ENCODE data around the gene ZNF768. TPM values are rescaled to one million over a fixed set of nuclear protein-coding genes. Genes with fewer than 3 reads are reported as not detected.

Gene ZNF768
- total and polyA plus RNA-seq, 2 of the 13 experiments (the other 11 are each of a cell fraction or from before 2014, with no cell fraction given), result 26.7 to 34.4 TPM

- peaks cover 27% of the 10 kb centered on the region for H3K4me1 ChIP-seq (ENCODE audit: insufficient read depth, low read length)
- H3K79me2 ChIP-seq (ENCODE audit: insufficient read depth, low read length), result peaks cover 19% of the 10 kb centered on the region
- H3K9ac ChIP-seq (ENCODE audit: insufficient read depth, low read depth, low read length), result no peak overlapping the region
- TF ChIP-seq IRF9 (CRISPR knock-in tag; IDR thresholded peaks at IDR 0.05; ENCODE audit: borderline replicate concordance) (no peak), PPARG (CRISPR knock-in tag; conservative IDR thresholded peaks at IDR 0.05) (peak; percentile 55; the same call in 1 of the 2 replicates), ZNF580 (CRISPR knock-in tag; IDR thresholded peaks at IDR 0.05; ENCODE audit: borderline replicate concordance, low read depth) (no peak)
- in situ Hi-C loops (cut with HindIII; ENCODE audit: extremely low pct_ligation_motif_present, low pct_unique_long_range_greater_than_20kb), result no loop called here
- 93% methylated on average over 6 of the region's 6 CpGs for WGBS (ENCODE audit: low lambda C conversion rate)
- intact Hi-C loops (cut with micrococcal nuclease; ENCODE audit: unreplicated experiment), result loop anchor here (2.0 to 5.0 kb wide), 3 partner anchors 25 to 38 kb away; partner anchors contain the start of genes ZNF747 and ZNF768
- BruUV-seq (replicated peaks), result no TSS peak
- CTCF ChIA-PET (ENCODE audit: low intra/inter-chr PET ratio, low total read pairs), result no interaction called here
- no peaks in the 10 kb centered on the region for H3K27me3 ChIP-seq (ENCODE audit: control insufficient read depth in 1 of 2, insufficient read depth in 2 of 2, low read length in 2 of 2)
- no peaks in the 10 kb centered on the region for H4K20me1 ChIP-seq (ENCODE audit: insufficient read depth, low read length)
- DNase-seq (ENCODE audit: low spot score), result no peak
- no peak overlapping the region for H3K27ac ChIP-seq (ENCODE audit: extremely low read length, insufficient read depth, low read length)
- no peak for ATAC-seq
- H3K4me2 ChIP-seq (ENCODE audit: low read depth, low read length), result no peak overlapping the region
- POLR2A ChIA-PET, result interaction anchor here (2.4 to 4.0 kb wide), 3 partner anchors 12 to 92 kb away, joined by 7 to 187 read pairs (median 73); partner anchors contain the start of genes PRR14, ZNF688 and ZNF747
- H2AFZ ChIP-seq (ENCODE audit: low read length), result no peak overlapping the region
- FAIRE-seq, result no peak
- H3K9me3 ChIP-seq (ENCODE audit: low read length), result no peaks in the 10 kb centered on the region
- peaks cover 0 to 16% of the 10 kb centered on the region in 2 experiments; a peak in 3 of 5 replicates for H3K36me3 ChIP-seq (replicated peaks in 1 of 2; ENCODE audit: control insufficient read depth in 1 of 2, insufficient read depth in 2 of 2, low read length in 2 of 2)
- no peak overlapping the region for H3K4me3 ChIP-seq (replicated peaks in 1 of 3; ENCODE audit: insufficient read depth in 1 of 3, low read depth in 2 of 3, low read length in 3 of 3)
Measured at GRCh38 chr16:30559690-30560089, 33.3 kb upstream of the ZNF768 start.

- TSS peak; percentile 87 for BruUV-seq (replicated peaks)
- peak overlapping the region; percentile 78 for H2AFZ ChIP-seq (ENCODE audit: low read length)
- H3K79me2 ChIP-seq (ENCODE audit: insufficient read depth, low read length), result peaks cover 21% of the 10 kb centered on the region
- CTCF ChIA-PET (ENCODE audit: low intra/inter-chr PET ratio, low total read pairs), result interaction anchor here (1.1 kb wide), 2 partner anchors 24 to 39 kb away, joined by 3 to 4 read pairs; partner anchors contain the start of gene ZNF747
- H3K9ac ChIP-seq (ENCODE audit: insufficient read depth, low read depth, low read length), result peak overlapping the region; percentile 68
- intact Hi-C loops (cut with micrococcal nuclease; ENCODE audit: unreplicated experiment), result loop anchor here (1.0 to 5.0 kb wide), 4 partner anchors 12 to 38 kb away; partner anchors contain the start of genes ZNF688, ZNF747 and ZNF768
- peak overlapping the region; percentile 24 to 59 (median 37); a peak in 5 of 6 replicates for H3K4me3 ChIP-seq (replicated peaks in 1 of 3; ENCODE audit: insufficient read depth in 1 of 3, low read depth in 2 of 3, low read length in 3 of 3)
- POLR2A ChIA-PET, result interaction anchor here (0.5 to 4.0 kb wide), 42 partner anchors 9 to 559 kb away, joined by 3 to 187 read pairs (median 5); partner anchors contain the start of genes ALDOA, DCTPP1, KAT8 and PRR14
- H3K9me3 ChIP-seq (ENCODE audit: low read length), result no peaks in the 10 kb centered on the region
- no peaks in the 10 kb centered on the region for H4K20me1 ChIP-seq (ENCODE audit: insufficient read depth, low read length)
- ATAC-seq (no peak), DNase-seq (ENCODE audit: low spot score) (no peak), FAIRE-seq (no peak)
- H3K27me3 ChIP-seq (ENCODE audit: control insufficient read depth in 1 of 2, insufficient read depth in 2 of 2, low read length in 2 of 2), result no peaks in the 10 kb centered on the region
- H3K4me1 ChIP-seq (ENCODE audit: insufficient read depth, low read length), result peaks cover 33% of the 10 kb centered on the region
- H3K27ac ChIP-seq (ENCODE audit: extremely low read length, insufficient read depth, low read length), result peak overlapping the region; percentile 95
- H3K4me2 ChIP-seq (ENCODE audit: low read depth, low read length), result peak overlapping the region; percentile 84
- whole genome bisulfite sequencing (ENCODE audit: low lambda C conversion rate), result 67% methylated on average over 21 of the region's 21 CpGs
- peaks cover 0 to 23% of the 10 kb centered on the region in 2 experiments; a peak in 4 of 5 replicates for H3K36me3 ChIP-seq (replicated peaks in 1 of 2; ENCODE audit: control insufficient read depth in 1 of 2, insufficient read depth in 2 of 2, low read length in 2 of 2)
- in situ Hi-C loops (cut with HindIII; ENCODE audit: extremely low pct_ligation_motif_present, low pct_unique_long_range_greater_than_20kb), result no loop called here
- no peak for TF ChIP-seq ARID5B (CRISPR knock-in tag; IDR thresholded peaks at IDR 0.05)
- TF ChIP-seq THRA (CRISPR knock-in tag; IDR thresholded peaks at IDR 0.05; ENCODE audit: borderline replicate concordance), result no peak
- peak; percentile 70; the same call in 1 of the 2 replicates for TF ChIP-seq ZNF512 (CRISPR knock-in tag; IDR thresholded peaks at IDR 0.05)
Measured at GRCh38 chr16:30558789-30559377, 32.5 kb upstream of the ZNF768 start.

Data from HepG2 (cell line).